NT2/D1 (cell line): ENCODE measurements around the gene CAB39L.

Experiments
- YY1 ChIP-seq: IDR thresholded peaks from 2 replicates; pipeline ENCODE4 v1.6.1; 2011; ENCODE audit not compliant: insufficient read length, insufficient read depth
- ZNF274 ChIP-seq: IDR thresholded peaks from 2 replicates; pipeline ENCODE4 v1.6.1; 2011; ENCODE audit warnings: mild to moderate bottlenecking, low read depth, low read length

DNA sequence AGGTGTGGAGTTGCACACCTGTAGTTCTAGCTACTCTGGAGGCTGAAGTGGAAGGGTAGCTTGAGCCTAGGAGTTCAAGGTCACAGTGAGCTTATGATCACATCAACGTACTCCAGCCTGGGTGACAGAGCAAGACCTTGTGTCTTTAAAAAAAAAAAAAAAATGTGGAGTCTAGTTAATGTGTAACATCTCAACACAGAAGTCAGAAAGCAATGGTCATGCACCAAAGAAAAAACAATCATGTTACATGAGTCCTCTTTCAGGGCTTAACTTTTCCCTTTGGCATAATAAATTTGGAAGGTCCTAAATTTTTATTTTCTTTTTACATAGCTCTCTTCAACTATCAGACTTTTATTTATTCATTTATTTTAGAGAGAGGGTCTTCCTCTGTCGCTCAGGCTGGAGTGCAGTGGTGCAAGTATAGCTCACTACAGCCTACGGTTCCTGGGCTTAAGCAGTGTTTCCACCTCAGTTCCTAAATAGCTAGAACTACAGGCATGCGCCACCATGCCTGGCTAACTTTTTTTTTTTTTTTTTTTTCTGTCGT lies 22.5 kb upstream of the CAB39L start:
- TF ChIP-seq YY1, result no peak
- no peak for TF ChIP-seq ZNF274
